ENCODE data around the gene TLX2.
"Not testable (repeated sequence)": the region's sequence is repeated elsewhere in the genome, so short reads cannot be mapped to it uniquely, and the experiment has no call there.

TLX2 gene

DNA sequence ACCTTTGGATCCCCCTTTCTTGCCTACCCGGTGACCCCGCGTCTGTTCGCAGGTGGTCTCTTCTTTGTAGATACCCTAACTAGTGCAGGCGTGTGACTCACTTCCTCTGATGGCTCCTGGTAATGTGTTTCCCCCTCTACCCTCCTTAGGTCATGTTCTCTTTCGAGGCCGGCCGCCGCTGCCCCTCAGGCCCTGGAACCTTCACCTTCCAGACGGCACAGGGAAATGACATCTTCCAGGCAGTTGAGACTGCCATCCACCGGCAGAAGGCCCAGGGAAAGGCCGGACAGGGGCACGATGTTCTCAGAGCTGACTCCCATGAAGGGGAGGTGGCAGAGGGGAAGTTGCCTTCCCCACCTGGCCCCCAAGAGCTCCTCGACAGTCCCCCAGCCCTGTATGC is 41.9 kb downstream of the TLX2 start:
- peak in 1 of 2 donors; percentile 35 for DNase-seq

DNA sequence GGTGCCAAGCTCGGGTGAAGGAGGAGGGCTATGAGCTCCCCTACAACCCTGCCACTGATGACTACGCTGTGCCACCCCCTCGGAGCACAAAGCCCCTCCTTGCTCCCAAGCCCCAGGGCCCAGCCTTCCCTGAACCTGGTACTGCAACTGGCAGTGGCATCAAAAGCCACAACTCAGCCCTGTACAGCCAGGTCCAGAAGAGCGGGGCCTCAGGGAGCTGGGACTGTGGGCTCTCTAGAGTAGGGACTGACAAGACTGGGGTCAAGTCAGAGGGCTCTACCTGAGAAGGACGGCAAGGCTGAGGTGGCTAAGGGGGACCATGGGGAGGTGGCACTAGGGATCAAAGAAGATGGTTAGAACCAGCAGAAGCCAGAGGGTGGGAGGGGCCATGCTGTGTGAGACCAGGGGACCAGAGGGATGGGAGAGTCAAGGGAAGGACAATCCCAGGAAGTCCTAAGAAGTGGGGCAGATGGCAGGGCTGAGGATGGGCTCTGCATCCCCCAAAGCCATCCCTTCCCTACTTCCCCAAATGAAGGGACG is 42.7 kb downstream of the TLX2 start:
- DNase-seq, result no peak

DNA sequence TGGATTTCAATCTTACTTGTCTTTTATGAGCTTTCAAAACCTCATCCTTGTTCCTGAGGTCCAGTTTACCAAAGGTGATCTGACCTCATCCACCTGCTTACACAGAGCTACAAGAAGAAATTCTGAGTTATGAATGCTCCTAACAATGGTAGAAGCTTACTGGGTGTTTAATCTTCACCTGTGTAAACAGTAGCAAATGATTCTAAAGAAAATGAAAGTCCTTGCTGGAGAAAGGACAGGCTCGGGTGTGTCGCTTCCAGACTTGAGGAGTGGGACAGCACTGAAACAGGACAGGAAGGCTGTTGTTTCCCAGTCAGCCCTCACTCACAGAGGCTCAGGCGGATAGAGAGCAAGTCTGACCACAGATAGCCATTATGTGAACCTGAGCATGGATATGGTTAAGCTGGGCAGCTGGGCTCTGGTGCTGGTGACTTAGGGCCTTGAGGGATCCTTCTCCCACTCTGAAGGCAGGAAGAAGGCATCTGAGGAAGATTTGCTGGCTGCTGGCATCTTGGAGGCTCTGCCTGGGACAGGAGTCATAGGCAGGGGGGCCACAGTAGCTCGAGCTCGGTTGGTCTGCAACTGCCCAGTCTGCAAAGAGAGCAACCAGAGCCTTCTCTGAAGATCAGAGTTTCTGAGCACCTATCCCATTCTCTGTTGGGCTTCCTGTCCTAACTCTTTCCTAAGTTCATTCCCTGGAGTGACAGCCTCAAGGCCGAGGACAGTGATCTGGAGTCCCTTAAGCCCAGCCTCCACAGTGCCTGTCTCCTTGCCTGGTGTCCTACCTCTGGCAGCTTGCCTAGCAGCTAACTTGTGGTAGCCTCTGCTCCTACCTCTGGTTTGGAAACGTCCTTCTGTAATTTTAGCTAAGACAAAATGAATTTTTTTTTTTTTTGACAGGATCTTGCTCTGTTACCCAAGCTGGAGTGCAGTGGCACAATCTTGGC is 44.3 kb downstream of the TLX2 start:
- DNase-seq, result no peak

DNA sequence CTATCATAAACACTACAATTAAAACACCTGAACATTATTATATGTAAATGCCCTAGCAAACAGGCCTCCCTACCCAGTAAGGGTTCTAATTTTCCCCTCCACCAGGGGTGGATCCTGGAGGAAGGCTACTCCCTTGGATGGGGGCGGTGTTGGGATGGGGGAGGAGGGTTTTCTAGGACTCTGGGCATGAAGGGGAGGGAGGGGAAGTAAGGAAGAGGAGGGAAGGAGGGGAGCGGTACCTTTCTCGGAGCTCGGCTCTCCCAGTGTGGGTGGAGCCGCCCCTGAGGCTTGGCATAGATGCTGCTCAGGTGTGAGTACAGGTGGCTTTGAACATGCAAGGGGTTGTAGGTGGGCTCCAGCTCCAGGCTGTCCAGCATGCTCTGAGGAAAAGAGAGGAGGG is 45.7 kb downstream of the TLX2 start:
- no peak for DNase-seq

DNA sequence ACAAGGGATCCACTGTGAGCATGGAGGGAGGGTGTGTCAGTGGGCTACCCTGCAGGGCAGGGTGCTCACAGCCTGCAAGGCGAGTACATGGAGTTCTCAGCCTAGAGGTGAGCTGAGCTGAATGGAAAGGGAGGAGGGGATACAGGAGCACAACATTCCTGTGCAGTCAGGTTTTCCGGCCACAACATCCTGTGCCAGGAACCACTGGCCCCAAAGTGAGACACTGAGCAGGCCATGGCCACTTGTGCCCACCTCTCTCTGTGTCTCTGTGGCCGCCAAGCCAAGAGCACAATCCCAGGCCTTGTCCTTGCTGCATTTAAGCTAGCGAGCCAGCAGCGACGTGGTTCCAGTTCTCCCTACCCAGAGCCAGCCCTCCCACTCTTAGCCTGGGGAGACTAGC is 46.3 kb downstream of the TLX2 start:
- DNase-seq, result peak in 1 of 2 donors; percentile 46

DNA sequence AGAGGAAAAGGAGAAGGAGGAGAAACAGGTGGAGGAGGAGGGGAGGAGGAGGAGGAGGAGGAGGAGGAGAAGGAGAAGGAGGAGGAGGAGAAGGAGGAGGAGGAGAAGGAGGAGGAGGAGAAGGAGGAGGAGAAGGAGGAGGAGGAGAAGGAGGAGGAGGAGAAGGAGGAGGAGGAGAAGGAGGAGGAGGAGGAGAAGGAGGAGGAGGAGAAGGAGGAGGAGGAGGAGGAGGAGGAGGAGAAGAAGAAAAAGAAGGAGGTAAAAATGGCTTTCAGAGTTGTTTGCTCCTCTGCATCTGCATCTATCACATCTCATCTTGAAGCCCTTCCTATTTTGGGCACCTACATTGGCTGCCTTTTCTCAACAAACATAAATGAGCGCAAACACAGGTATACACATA is 46.8 kb downstream of the TLX2 start:
- not testable (repeated sequence) for DNase-seq

DNA sequence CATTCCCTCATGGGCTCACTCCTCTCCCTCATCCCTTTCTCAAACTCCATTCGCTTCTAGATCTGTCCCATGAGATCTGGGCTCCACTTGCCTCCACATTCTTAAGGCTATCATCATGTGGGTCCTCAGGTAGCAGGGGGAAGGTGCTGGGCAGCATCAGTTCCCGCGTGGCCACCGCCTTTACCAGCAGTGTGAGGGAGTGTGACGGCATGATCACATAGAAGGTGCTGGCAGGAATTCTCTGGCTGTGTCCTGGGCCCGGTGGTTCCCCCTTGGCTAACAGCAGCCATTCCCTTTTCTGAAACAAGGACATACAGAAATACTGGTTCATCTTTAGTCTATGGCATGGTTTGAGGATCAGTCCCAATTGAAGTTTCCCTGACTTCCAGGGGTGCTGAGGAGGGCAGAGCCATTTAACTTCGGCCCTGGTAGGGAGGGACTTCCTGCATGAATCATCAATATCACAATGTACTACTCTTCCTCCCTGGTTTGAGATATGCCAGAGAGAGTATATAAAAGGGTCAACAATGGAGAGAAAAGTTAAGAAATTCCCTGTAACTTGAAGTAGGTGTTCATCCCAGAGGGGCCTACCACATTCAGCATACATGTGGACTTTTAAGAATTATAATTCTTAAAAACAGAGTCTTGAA is 48.0 kb downstream of the TLX2 start:
- peak in 1 of 2 donors; percentile 26 for DNase-seq

DNA sequence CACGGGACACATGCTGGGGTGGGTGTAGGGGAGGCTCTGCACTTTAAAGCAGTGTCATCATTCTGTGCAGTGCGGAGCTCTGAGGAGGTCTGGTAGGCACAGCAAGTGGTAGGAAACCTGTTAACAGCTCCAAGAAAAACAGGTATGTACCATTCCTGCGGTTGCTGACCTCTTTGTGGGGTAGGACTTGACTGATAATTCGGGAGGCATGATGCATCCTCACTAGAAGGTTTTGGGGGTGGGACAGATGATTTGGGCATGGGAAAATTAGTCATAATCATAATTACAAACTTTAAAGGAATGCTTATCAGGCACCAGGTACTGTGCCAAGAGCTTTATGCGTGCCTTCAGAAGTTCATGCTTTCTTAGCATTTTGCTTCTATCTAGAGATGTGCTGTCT is 50.0 kb downstream of the TLX2 start:
- DNase-seq, result no peak

DNA sequence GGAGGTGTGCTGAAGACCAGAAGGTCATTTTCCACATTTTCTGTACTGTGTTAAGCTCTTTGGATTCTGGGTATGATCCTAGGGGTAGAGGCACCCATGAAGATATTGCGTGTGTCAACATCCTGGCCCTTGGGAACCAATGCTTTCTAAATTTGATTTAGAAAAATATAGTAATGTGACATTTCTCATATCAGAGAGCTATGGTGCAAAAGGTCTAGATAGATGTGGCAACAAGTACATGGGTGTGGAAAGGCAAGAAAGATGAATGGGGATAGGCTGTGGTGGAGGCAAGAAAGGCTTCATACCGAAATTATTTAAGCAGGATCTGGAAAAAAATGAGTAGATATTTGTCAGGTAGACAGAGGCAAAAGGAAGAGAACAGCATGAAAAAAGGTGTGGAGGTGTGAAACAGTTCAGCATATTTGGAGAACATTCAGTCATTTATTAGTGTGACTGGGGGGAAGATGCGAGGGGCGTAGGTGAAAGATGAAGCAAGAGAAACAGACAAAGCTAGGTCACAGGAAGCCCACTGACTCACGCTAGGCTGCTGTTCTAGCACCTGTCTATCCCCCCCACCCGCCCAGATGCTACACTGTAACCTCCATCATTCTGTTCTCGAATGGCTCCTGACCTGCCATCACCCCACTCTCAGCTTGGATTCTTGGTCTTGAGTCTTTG is 52.0 kb downstream of the TLX2 start:
- DNase-seq, result peak; percentile 30 to 55

DNA sequence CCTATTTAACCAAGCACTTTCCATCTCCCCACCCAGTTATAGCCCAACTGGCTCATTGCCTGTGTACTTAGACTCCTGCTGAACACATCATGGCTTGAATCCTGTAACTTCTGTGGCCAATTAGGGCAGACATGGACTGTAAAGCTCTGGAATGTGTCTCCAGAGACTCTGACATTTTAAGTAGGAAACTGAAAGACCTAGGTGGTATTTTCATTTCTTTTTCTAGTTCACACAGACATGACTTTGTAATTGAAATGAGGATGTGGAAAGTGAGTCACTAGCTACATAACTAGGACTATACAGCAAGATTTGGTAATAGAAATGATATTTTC is 52.5 kb downstream of the TLX2 start:
- peak; percentile 30 to 56 for DNase-seq

Data from inflammatory macrophage (primary cell).